ENCODE measurements around the gene AOAH.

Gene AOAH

GRCh38 chr7:36633377-36633776, 90.9 kb downstream of the AOAH start:
- Mint-ChIP-seq H3K36me3 (no peaks in the 10 kb centered on the region), H3K27ac (no peak overlapping the region), H3K27me3 (peaks cover 3% of the 10 kb centered on the region), H3K4me3 (no peak overlapping the region), H3K9me3 (no peaks in the 10 kb centered on the region), H3K4me1 (no peaks in the 10 kb centered on the region)
- DNase-seq (ENCODE audit: low spot score in 2 of 2) (no peak), ATAC-seq (ENCODE audit: low read depth) (no peak)

- no peak overlapping the region for H3K4me3 Mint-ChIP-seq
- DNase-seq (ENCODE audit: low spot score in 2 of 2) (no peak), ATAC-seq (ENCODE audit: low read depth) (no peak)
- H3K9me3 Mint-ChIP-seq = no peaks in the 10 kb centered on the region
- no peaks in the 10 kb centered on the region for H3K4me1 Mint-ChIP-seq
- H3K27ac Mint-ChIP-seq = no peak overlapping the region
- H3K36me3 Mint-ChIP-seq = no peaks in the 10 kb centered on the region
- H3K27me3 Mint-ChIP-seq = peaks cover 3% of the 10 kb centered on the region
Observed at GRCh38 chr7:36630112-36630650, 94.1 kb downstream of the AOAH start.

- Mint-ChIP-seq H3K27ac (no peak overlapping the region), H3K4me3 (no peak overlapping the region), H3K27me3 (peaks cover 3% of the 10 kb centered on the region), H3K4me1 (peaks cover 5% of the 10 kb centered on the region), H3K9me3 (no peaks in the 10 kb centered on the region), H3K36me3 (no peaks in the 10 kb centered on the region)
- no peak for ATAC-seq (ENCODE audit: low read depth)
- no peak for DNase-seq (ENCODE audit: low spot score in 2 of 2)
Observed at GRCh38 chr7:36629351-36629750, 94.9 kb downstream of the AOAH start.

- Mint-ChIP-seq H3K4me3 (no peak overlapping the region), H3K27ac (no peak overlapping the region), H3K9me3 (no peaks in the 10 kb centered on the region), H3K36me3 (no peaks in the 10 kb centered on the region), H3K4me1 (peaks cover 10% of the 10 kb centered on the region), H3K27me3 (no peaks in the 10 kb centered on the region)
- ATAC-seq (ENCODE audit: low read depth) = no peak
- DNase-seq (ENCODE audit: low spot score in 2 of 2) = no peak
Observed at GRCh38 chr7:36627836-36628235, 96.5 kb downstream of the AOAH start.

- H3K27me3 Mint-ChIP-seq = no peaks in the 10 kb centered on the region
- H3K36me3 Mint-ChIP-seq = no peaks in the 10 kb centered on the region
- peaks cover 17% of the 10 kb centered on the region for H3K4me1 Mint-ChIP-seq
- DNase-seq (ENCODE audit: low spot score in 2 of 2) = no peak
- H3K27ac Mint-ChIP-seq = no peak overlapping the region
- no peaks in the 10 kb centered on the region for H3K9me3 Mint-ChIP-seq
- H3K4me3 Mint-ChIP-seq = no peak overlapping the region
- ATAC-seq (ENCODE audit: low read depth) = no peak
Observed at GRCh38 chr7:36626111-36626510, 98.2 kb downstream of the AOAH start.

GRCh38 chr7:36625247-36625646, 99.0 kb downstream of the AOAH start:
- Mint-ChIP-seq H3K4me3 (no peak overlapping the region), H3K27ac (no peak overlapping the region), H3K9me3 (no peaks in the 10 kb centered on the region), H3K4me1 (peaks cover 17% of the 10 kb centered on the region), H3K27me3 (no peaks in the 10 kb centered on the region), H3K36me3 (no peaks in the 10 kb centered on the region)
- no peak for DNase-seq (ENCODE audit: low spot score in 2 of 2)
- ATAC-seq (ENCODE audit: low read depth) = no peak

- DNase-seq (ENCODE audit: low spot score in 2 of 2) (no peak), ATAC-seq (ENCODE audit: low read depth) (peak; percentile 56)
- Mint-ChIP-seq H3K27ac (no peak overlapping the region), H3K36me3 (no peaks in the 10 kb centered on the region), H3K9me3 (no peaks in the 10 kb centered on the region), H3K27me3 (no peaks in the 10 kb centered on the region), H3K4me1 (peaks cover 17% of the 10 kb centered on the region), H3K4me3 (no peak overlapping the region)
Observed at GRCh38 chr7:36623247-36623646, 101.0 kb downstream of the AOAH start.

GRCh38 chr7:36621396-36621795, 102.9 kb downstream of the AOAH start:
- no peaks in the 10 kb centered on the region for H3K27me3 Mint-ChIP-seq
- no peaks in the 10 kb centered on the region for H3K9me3 Mint-ChIP-seq
- H3K36me3 Mint-ChIP-seq = no peaks in the 10 kb centered on the region
- ATAC-seq (ENCODE audit: low read depth) (no peak), DNase-seq (ENCODE audit: low spot score in 2 of 2) (no peak)
- H3K27ac Mint-ChIP-seq = no peak overlapping the region
- no peak overlapping the region for H3K4me3 Mint-ChIP-seq
- H3K4me1 Mint-ChIP-seq = peaks cover 17% of the 10 kb centered on the region

GRCh38 chr7:36620166-36620708, 104.1 kb downstream of the AOAH start:
- Mint-ChIP-seq H3K4me3 (no peak overlapping the region), H3K4me1 (peaks cover 17% of the 10 kb centered on the region), H3K36me3 (no peaks in the 10 kb centered on the region), H3K27ac (no peak overlapping the region), H3K27me3 (no peaks in the 10 kb centered on the region), H3K9me3 (no peaks in the 10 kb centered on the region)
- no peak for ATAC-seq (ENCODE audit: low read depth)
- no peak for DNase-seq (ENCODE audit: low spot score in 2 of 2)

GRCh38 chr7:36617408-36617807, 106.9 kb downstream of the AOAH start:
- DNase-seq (ENCODE audit: low spot score in 2 of 2) = no peak
- no peaks in the 10 kb centered on the region for H3K36me3 Mint-ChIP-seq
- no peak overlapping the region for H3K4me3 Mint-ChIP-seq
- no peak overlapping the region for H3K27ac Mint-ChIP-seq
- H3K27me3 Mint-ChIP-seq = no peaks in the 10 kb centered on the region
- no peaks in the 10 kb centered on the region for H3K9me3 Mint-ChIP-seq
- ATAC-seq (ENCODE audit: low read depth) = no peak
- peaks cover 11% of the 10 kb centered on the region for H3K4me1 Mint-ChIP-seq

GRCh38 chr7:36615852-36616540, 108.3 kb downstream of the AOAH start:
- Mint-ChIP-seq H3K36me3 (no peaks in the 10 kb centered on the region), H3K27ac (no peak overlapping the region), H3K4me3 (no peak overlapping the region), H3K9me3 (no peaks in the 10 kb centered on the region), H3K27me3 (no peaks in the 10 kb centered on the region), H3K4me1 (peaks cover 5% of the 10 kb centered on the region)
- ATAC-seq (ENCODE audit: low read depth) (no peak), DNase-seq (ENCODE audit: low spot score in 2 of 2) (no peak)

GRCh38 chr7:36614959-36615358, 109.3 kb downstream of the AOAH start:
- no peak for DNase-seq (ENCODE audit: low spot score in 2 of 2)
- Mint-ChIP-seq H3K27ac (no peak overlapping the region), H3K4me1 (peaks cover 5% of the 10 kb centered on the region), H3K9me3 (no peaks in the 10 kb centered on the region), H3K36me3 (no peaks in the 10 kb centered on the region), H3K4me3 (no peak overlapping the region), H3K27me3 (no peaks in the 10 kb centered on the region)
- no peak for ATAC-seq (ENCODE audit: low read depth)

GRCh38 chr7:36613031-36613614, 111.2 kb downstream of the AOAH start:
- no peak for DNase-seq (ENCODE audit: low spot score in 2 of 2)
- no peak overlapping the region for H3K27ac Mint-ChIP-seq
- H3K9me3 Mint-ChIP-seq = no peaks in the 10 kb centered on the region
- H3K36me3 Mint-ChIP-seq = no peaks in the 10 kb centered on the region
- peaks cover 5% of the 10 kb centered on the region for H3K4me1 Mint-ChIP-seq
- H3K27me3 Mint-ChIP-seq = peaks cover 6% of the 10 kb centered on the region
- no peak for ATAC-seq (ENCODE audit: low read depth)
- H3K4me3 Mint-ChIP-seq = no peak overlapping the region

GRCh38 chr7:36611703-36612102, 112.6 kb downstream of the AOAH start:
- Mint-ChIP-seq H3K4me1 (peaks cover 5% of the 10 kb centered on the region), H3K9me3 (no peaks in the 10 kb centered on the region), H3K27me3 (peaks cover 9% of the 10 kb centered on the region), H3K4me3 (no peak overlapping the region), H3K36me3 (no peaks in the 10 kb centered on the region), H3K27ac (no peak overlapping the region)
- DNase-seq (ENCODE audit: low spot score in 2 of 2) = no peak
- no peak for ATAC-seq (ENCODE audit: low read depth)

GRCh38 chr7:36607721-36608095, 116.6 kb downstream of the AOAH start:
- no peak overlapping the region for H3K4me3 Mint-ChIP-seq
- peaks cover 17% of the 10 kb centered on the region for H3K27me3 Mint-ChIP-seq
- H3K27ac Mint-ChIP-seq = no peak overlapping the region
- DNase-seq (ENCODE audit: low spot score in 2 of 2) (no peak), ATAC-seq (ENCODE audit: low read depth) (no peak)
- no peaks in the 10 kb centered on the region for H3K9me3 Mint-ChIP-seq
- peaks cover 3% of the 10 kb centered on the region for H3K36me3 Mint-ChIP-seq
- H3K4me1 Mint-ChIP-seq = peaks cover 3% of the 10 kb centered on the region

All from memory B cell (primary cell).